CD4-positive, alpha-beta T cell treated with Interleukin-4 for 4 hours (primary cell): ENCODE results near the gene TTC24.
"Not testable (repeated sequence)": the region's sequence is repeated elsewhere in the genome, so short reads cannot be mapped to it uniquely, and the experiment has no call there.

ENCODE experiments used
- DNase-seq: peaks from one replicate; pipeline ENCODE4 v3.0.0-alpha.2; 2020

TTC24 gene

GRCh38 chr1:156579472-156579871 lies at the start of gene TTC24:
Gene TTC24, plus strand, starts transcription at chr1:156579723. Its CDS starts 1,642 bp downstream, at chr1:156581365.
- DNase-seq = no peak

GRCh38 chr1:156530006-156530405 lies 49.5 kb upstream of the TTC24 start:
- DNase-seq = no peak

- DNase-seq = no peak
These were observed 47.1 kb upstream of the TTC24 start for GRCh38 chr1:156532374-156532773.

GRCh38 chr1:156533568-156534220 lies 45.8 kb upstream of the TTC24 start:
- no peak for DNase-seq

- no peak for DNase-seq
These were observed 45.0 kb upstream of the TTC24 start for GRCh38 chr1:156534424-156535060.

- DNase-seq = no peak
These were observed 42.5 kb upstream of the TTC24 start for GRCh38 chr1:156537027-156537426.

- DNase-seq = no peak
These were observed 40.6 kb upstream of the TTC24 start for GRCh38 chr1:156538711-156539440.

- no peak for DNase-seq
These were observed 39.6 kb upstream of the TTC24 start for GRCh38 chr1:156539818-156540355.

GRCh38 chr1:156540955-156541354 lies 38.6 kb upstream of the TTC24 start:
- DNase-seq = no peak

GRCh38 chr1:156543066-156543465 lies 36.5 kb upstream of the TTC24 start:
- DNase-seq = no peak

- no peak for DNase-seq
These were observed 34.9 kb upstream of the TTC24 start for GRCh38 chr1:156544592-156545102.

GRCh38 chr1:156546267-156546666 lies 33.3 kb upstream of the TTC24 start:
- no peak for DNase-seq

GRCh38 chr1:156547434-156547833 lies 32.1 kb upstream of the TTC24 start:
- DNase-seq = no peak

GRCh38 chr1:156547982-156548381 lies 31.5 kb upstream of the TTC24 start:
- DNase-seq = no peak

- DNase-seq = no peak
These were observed 30.1 kb upstream of the TTC24 start for GRCh38 chr1:156549390-156549789.

- DNase-seq = no peak
These were observed 29.7 kb upstream of the TTC24 start for GRCh38 chr1:156549831-156550230.

- DNase-seq = no peak
These were observed 29.2 kb upstream of the TTC24 start for GRCh38 chr1:156550346-156550745.

GRCh38 chr1:156551066-156551643 lies 28.4 kb upstream of the TTC24 start:
- DNase-seq = no peak

- no peak for DNase-seq
These were observed 27.7 kb upstream of the TTC24 start for GRCh38 chr1:156551869-156552268.

GRCh38 chr1:156552518-156552917 lies 27.0 kb upstream of the TTC24 start:
- DNase-seq = no peak

- DNase-seq = not testable (repeated sequence)
These were observed 26.6 kb upstream of the TTC24 start for GRCh38 chr1:156552937-156553336.

GRCh38 chr1:156553860-156554485 lies 25.6 kb upstream of the TTC24 start:
- no peak for DNase-seq

GRCh38 chr1:156554971-156555370 lies 24.6 kb upstream of the TTC24 start:
- no peak for DNase-seq
